H9 (cell line): ENCODE measurements around the gene SHISA9. TPM values are rescaled to one million over a fixed set of nuclear protein-coding genes. Genes with fewer than 3 reads are reported as not detected.

Source experiments
- DNase-seq: peaks from one replicate; pipeline ENCODE4 v3.0.0-alpha.2; 2017
- H2AFZ ChIP-seq: one replicate; pipeline ENCODE4 v1.6.1; 2013; ENCODE audit warnings: mild to moderate bottlenecking, low read length, control low read depth, moderate library complexity
- H2AK5ac ChIP-seq: 2 replicates; pipeline ENCODE4 v1.6.1; 2013; ENCODE audit warnings: low read length, control low read depth, mixed read lengths; ENCODE audit not compliant: insufficient read length
- H2BK120ac ChIP-seq: one replicate; pipeline ENCODE4 v1.6.1; 2013; ENCODE audit warnings: low read depth, mild to moderate bottlenecking, low read length, control low read depth, inconsistent platforms; ENCODE audit not compliant: poor library complexity, severe bottlenecking
- H2BK12ac ChIP-seq: 2 replicates; pipeline ENCODE4 v1.6.1; 2013; ENCODE audit warnings: low read length, control low read depth, mixed read lengths, low read depth; ENCODE audit not compliant: insufficient read length
- H2BK15ac ChIP-seq: 2 replicates; pipeline ENCODE4 v1.6.1; 2013; ENCODE audit warnings: low read depth, low read length, control low read depth
- H2BK20ac ChIP-seq: one replicate; pipeline ENCODE4 v1.6.1; 2013; ENCODE audit warnings: low read depth, mild to moderate bottlenecking, low read length, control low read depth, inconsistent platforms; ENCODE audit not compliant: poor library complexity, severe bottlenecking
- H2BK5ac ChIP-seq: 2 replicates; pipeline ENCODE4 v1.6.1; 2013; ENCODE audit warnings: low read length, control low read depth, mixed read lengths; ENCODE audit not compliant: insufficient read length
- H3K14ac ChIP-seq: 2 replicates; pipeline ENCODE4 v1.6.1; 2013; ENCODE audit warnings: low read length, control low read depth; ENCODE audit not compliant: insufficient read depth
- H3K18ac ChIP-seq: 2 replicates; pipeline ENCODE4 v1.6.1; 2013; ENCODE audit warnings: low read depth, mild to moderate bottlenecking, mixed read lengths, low read length, control low read depth; ENCODE audit not compliant: insufficient read length
- H3K23ac ChIP-seq: 2 replicates; pipeline ENCODE4 v1.6.1; 2013; ENCODE audit warnings: low read length, control low read depth, mixed read lengths, low read depth; ENCODE audit not compliant: insufficient read length
- H3K23me2 ChIP-seq: 2 replicates; pipeline ENCODE4 v1.6.1; 2013; ENCODE audit warnings: low read depth, mild to moderate bottlenecking, mixed read lengths, low read length, control low read depth; ENCODE audit not compliant: insufficient read length, poor library complexity, severe bottlenecking
- H3K27ac ChIP-seq: 2 replicates; pipeline ENCODE4 v1.5.1; 2013; ENCODE audit warnings: low read length, control low read depth, mixed read lengths, low read depth; ENCODE audit not compliant: insufficient read length
- H3K27me3 ChIP-seq: 2 replicates; pipeline ENCODE4 v1.6.1; 2013; ENCODE audit warnings: low read length, control low read depth, inconsistent platforms; ENCODE audit not compliant: insufficient read depth
- H3K4ac ChIP-seq: 2 replicates; pipeline ENCODE4 v1.6.1; 2013; ENCODE audit warnings: low read depth, mild to moderate bottlenecking, control low read depth, inconsistent platforms, low read length, moderate library complexity
- H3K4me1 ChIP-seq: 2 replicates; pipeline ENCODE4 v1.6.1; 2013; ENCODE audit warnings: low read length, control low read depth, inconsistent platforms; ENCODE audit not compliant: insufficient read depth
- H3K4me2 ChIP-seq: 2 replicates; pipeline ENCODE4 v1.6.1; 2013; ENCODE audit warnings: low read length, control low read depth, mixed read lengths; ENCODE audit not compliant: insufficient read length, insufficient read depth
- H3K56ac ChIP-seq: 2 replicates; pipeline ENCODE4 v1.6.1; 2013; ENCODE audit warnings: low read depth, mild to moderate bottlenecking, mixed read lengths, low read length, control low read depth; ENCODE audit not compliant: insufficient read length
- H3K79me1 ChIP-seq: 2 replicates; pipeline ENCODE4 v1.6.1; 2013; ENCODE audit warnings: low read depth, mild to moderate bottlenecking, moderate library complexity, low read length, control low read depth, inconsistent platforms; ENCODE audit not compliant: insufficient read depth, poor library complexity, severe bottlenecking
- H3K79me2 ChIP-seq: 2 replicates; pipeline ENCODE4 v1.6.1; 2013; ENCODE audit warnings: low read length, control low read depth, inconsistent platforms; ENCODE audit not compliant: insufficient read depth
- H3K9ac ChIP-seq: 2 replicates; pipeline ENCODE4 v1.6.1; 2013; ENCODE audit warnings: low read length, control low read depth, mixed read lengths; ENCODE audit not compliant: insufficient read length; ENCODE audit errors: extremely low read depth
- H3K9me3 ChIP-seq: one replicate; pipeline ENCODE4 v1.6.1; 2013; ENCODE audit warnings: low read depth, low read length, inconsistent platforms; ENCODE audit not compliant: control insufficient read depth
- H3T11ph ChIP-seq: one replicate; pipeline ENCODE4 v1.6.1; 2013; ENCODE audit warnings: mild to moderate bottlenecking, low read length, control low read depth, inconsistent platforms
- H4K20me1 ChIP-seq: one replicate; pipeline ENCODE4 v1.6.1; 2013; ENCODE audit not compliant: control insufficient read depth, insufficient read length, insufficient read depth
- H4K5ac ChIP-seq: 2 replicates; pipeline ENCODE4 v1.6.1; 2013; ENCODE audit warnings: low read depth, mild to moderate bottlenecking, mixed read lengths, low read length, control low read depth; ENCODE audit not compliant: insufficient read length
- H4K8ac ChIP-seq: replicated peaks from 2 replicates; pipeline ENCODE4 v1.6.1; 2013; ENCODE audit warnings: low read length, control low read depth, mixed read lengths, low read depth; ENCODE audit not compliant: insufficient read length
- H4K91ac ChIP-seq: 2 replicates; pipeline ENCODE4 v1.6.1; 2013; ENCODE audit warnings: low read depth, mild to moderate bottlenecking, moderate library complexity, mixed read lengths, low read length, control low read depth; ENCODE audit not compliant: insufficient read length
- H3K27ac Mint-ChIP-seq, 3 experiments: 2 replicates in 2 of 3; 3 replicates in 1 of 3; pipeline ENCODE4 v1.8.0; 2020 to 2021; ENCODE audit warnings: mixed read lengths in 3 of 3, mild to moderate bottlenecking in 1 of 3, moderate library complexity in 1 of 3
- H3K27me3 Mint-ChIP-seq: 2 replicates; pipeline ENCODE4 v1.8.0; 2021; ENCODE audit warnings: low read depth, mild to moderate bottlenecking, moderate library complexity, mixed read lengths
- H3K36me3 Mint-ChIP-seq, 3 experiments: 2 replicates in 2 of 3; 3 replicates in 1 of 3; pipeline ENCODE4 v1.8.0; 2020 to 2021; ENCODE audit warnings: low read depth in 3 of 3, mixed read lengths in 3 of 3; ENCODE audit not compliant: insufficient read depth in 1 of 3
- H3K4me1 Mint-ChIP-seq, 2 experiments: 2 replicates each; pipeline ENCODE4 v1.8.0; 2020; ENCODE audit warnings: mixed read lengths in 2 of 2
- H3K4me3 Mint-ChIP-seq, 2 experiments: 2 replicates in 1 of 2; 3 replicates in 1 of 2; pipeline ENCODE4 v1.8.0; 2020 to 2021; ENCODE audit warnings: mild to moderate bottlenecking in 2 of 2, mixed read lengths in 2 of 2, moderate library complexity in 1 of 2
- H3K9me3 Mint-ChIP-seq, 2 experiments: 2 replicates in 1 of 2; 3 replicates in 1 of 2; pipeline ENCODE4 v1.8.0; 2020; ENCODE audit warnings: mild to moderate bottlenecking in 2 of 2, mixed read lengths in 2 of 2, moderate library complexity in 1 of 2
- CTCF ChIP-seq: fragments of 200-600 bp; sonication (generic); conservative IDR thresholded peaks from 3 replicates; pipeline ENCODE4 v1.8.0; 2021; ENCODE audit warnings: antibody characterized with exemption, mild to moderate bottlenecking
- WGBS: extraction: QIAGEN DNeasy Blood & Tissue Kit; methylation state at CpG from one replicate; pipeline ENCODE4 v1.1.7; 2013; ENCODE audit warnings: missing lambda C conversion rate, low lambda C conversion rate, mixed read lengths; ENCODE audit not compliant: insufficient read length; ENCODE audit errors: extremely low coverage; 5-methylcytosine and 5-hydroxymethylcytosine counted together
- total RNA-seq: library from RNA; stranded (reverse); gene quantifications from 2 replicates; pipeline ENCODE4 v1.2.1, GENCODE V29; 2021

Gene SHISA9
- total RNA-seq, 1 experiment from 2014 or later, result 7.0 TPM

GRCh38 chr16:13154799-13155198 is 253.4 kb downstream of the SHISA9 start:
- Histone ChIP-seq H2BK12ac (no peak overlapping the region), H3K4ac (no peak overlapping the region), H3K23me2 (no peaks in the 10 kb centered on the region), H3K18ac (no peak overlapping the region), H4K8ac (no peak overlapping the region), H2BK15ac (no peak overlapping the region), H2BK5ac (no peak overlapping the region), H3K56ac (no peak overlapping the region), H3K4me1 (peaks cover 20% of the 10 kb centered on the region; the same call in 1 of the 2 replicates), H2AFZ (no peak overlapping the region), H3K27me3 (no peaks in the 10 kb centered on the region), H3K79me2 (peaks cover 2% of the 10 kb centered on the region; the same call in 1 of the 2 replicates), H2BK20ac (no peak overlapping the region), H3K4me2 (no peak overlapping the region), H3K14ac (no peak overlapping the region), H4K20me1 (no peaks in the 10 kb centered on the region), H3K79me1 (no peaks in the 10 kb centered on the region), H4K91ac (no peak overlapping the region), H3K23ac (no peak overlapping the region), H3T11ph (no peak overlapping the region), H2AK5ac (no peak overlapping the region), H3K27ac (no peak overlapping the region), H2BK120ac (no peak overlapping the region), H3K9ac (no peak overlapping the region), H4K5ac (no peak overlapping the region), H3K9me3 (no peaks in the 10 kb centered on the region)
- Mint-ChIP-seq H3K27me3 (no peaks in the 10 kb centered on the region), H3K4me3 (no peak overlapping the region; a peak in 1 of 5 replicates), H3K9me3 (no peaks in the 10 kb centered on the region), H3K36me3 (no peaks in the 10 kb centered on the region), H3K27ac (0 out of 7 replicates have a peak overlapping the region, but pooled peaks of 1 of the 3 experiments have one; percentile 29), H3K4me1 (peaks cover 41 to 48% of the 10 kb centered on the region in 2 experiments)
- no peak for TF ChIP-seq CTCF
- WGBS, result no CpG with 5 or more reads among the region's 2 CpGs
- no peak for DNase-seq
